ENCODE data around the gene PLEKHG3.
"Not testable (repeated sequence)": the region's sequence is repeated elsewhere in the genome, so short reads cannot be mapped to it uniquely, and the experiment has no call there.

Gene PLEKHG3

DNA sequence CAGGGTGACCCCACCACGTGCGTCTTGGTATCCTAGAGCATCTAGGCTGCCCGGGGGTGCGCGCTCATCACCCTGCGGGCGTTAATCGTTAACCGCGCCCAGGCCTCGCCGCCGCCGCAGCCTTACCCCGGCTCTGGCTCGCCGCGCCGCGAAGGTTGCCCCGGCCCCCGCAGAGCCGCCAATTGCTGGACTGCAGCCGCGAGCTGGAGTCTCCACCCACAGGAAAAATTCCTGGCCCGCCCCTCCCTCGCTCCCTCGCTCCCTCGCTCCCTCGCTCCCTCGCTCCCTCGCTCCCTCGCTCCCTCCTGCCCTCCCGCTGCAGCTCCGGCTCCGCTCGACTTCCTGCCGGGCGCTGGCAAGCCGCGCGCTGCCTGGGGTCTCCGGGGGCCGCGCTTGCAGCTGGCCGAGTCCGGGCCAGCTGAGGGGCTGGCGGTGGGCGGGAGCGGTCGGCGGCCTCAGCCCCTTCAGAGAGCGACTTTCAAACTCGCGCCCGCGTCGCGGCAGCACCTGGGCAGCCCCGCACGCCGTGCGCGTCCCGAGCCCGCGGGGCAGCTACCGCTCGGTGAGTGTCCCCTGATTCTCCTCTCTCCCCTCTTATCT, at the start of gene PLEKHG3:
PLEKHG3 (plus strand) TSS at position 282 of the 600 bp plus-strand sequence. CDS start 23,208 bp downstream, outside the sequence.
- DNase-seq (ENCODE audit: extremely low spot score, insufficient read length, low read depth): no peak
- no peak for FAIRE-seq

- no peak for DNase-seq (ENCODE audit: extremely low spot score, insufficient read length, low read depth)
- no peak for FAIRE-seq
Measured at GRCh38 chr14:64654901-64655300, 49.3 kb upstream of the PLEKHG3 start.

DNA sequence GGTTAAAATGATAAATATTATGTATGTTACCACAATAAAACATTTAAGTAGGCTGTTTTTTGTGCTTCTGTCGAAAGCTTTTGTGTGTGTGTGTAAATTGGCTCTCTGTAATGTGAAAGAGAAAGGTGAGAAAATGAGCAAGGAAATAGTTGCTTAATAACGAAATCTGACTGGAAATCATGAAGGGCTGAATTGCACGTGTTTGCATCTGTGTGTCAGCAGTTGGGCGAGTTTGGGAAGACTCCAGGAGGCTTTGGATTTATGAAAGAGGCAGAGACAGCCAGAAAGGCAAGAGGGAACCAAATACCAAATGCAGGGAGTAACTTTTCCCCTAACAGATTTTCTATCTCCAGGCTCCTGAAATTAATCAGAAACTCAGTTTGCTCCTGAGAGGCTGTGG, 47.2 kb upstream of the PLEKHG3 start:
- DNase-seq (ENCODE audit: extremely low spot score, insufficient read length, low read depth): no peak
- no peak for FAIRE-seq

DNA sequence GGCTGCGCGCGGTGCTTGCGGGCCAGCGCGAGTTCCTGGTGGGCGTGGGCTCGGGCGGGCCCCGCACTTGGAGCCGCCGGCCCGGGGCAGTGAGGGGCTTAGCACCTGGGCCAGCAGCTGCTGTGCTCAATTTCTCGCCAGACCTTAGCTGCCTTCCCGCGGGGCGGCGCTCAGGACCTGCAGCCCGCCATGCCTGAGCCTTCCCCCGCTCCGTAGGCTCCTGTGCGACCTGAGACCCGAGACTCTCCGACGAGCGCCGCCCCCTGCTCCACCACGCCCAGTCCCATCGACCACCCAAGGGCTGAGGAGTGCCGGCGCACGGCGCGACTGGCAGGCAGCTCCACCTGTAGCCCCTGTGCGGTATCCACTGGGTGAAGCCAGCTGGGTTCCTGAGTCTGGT, 46.0 kb upstream of the PLEKHG3 start:
- DNase-seq (ENCODE audit: extremely low spot score, insufficient read length, low read depth): no peak
- FAIRE-seq: no peak

- not testable (repeated sequence) for DNase-seq (ENCODE audit: extremely low spot score, insufficient read length, low read depth); FAIRE-seq
Measured at GRCh38 chr14:64658700-64659264, 45.4 kb upstream of the PLEKHG3 start.

- FAIRE-seq: no peak
Measured at GRCh38 chr14:64659366-64659765, 44.9 kb upstream of the PLEKHG3 start.

DNA sequence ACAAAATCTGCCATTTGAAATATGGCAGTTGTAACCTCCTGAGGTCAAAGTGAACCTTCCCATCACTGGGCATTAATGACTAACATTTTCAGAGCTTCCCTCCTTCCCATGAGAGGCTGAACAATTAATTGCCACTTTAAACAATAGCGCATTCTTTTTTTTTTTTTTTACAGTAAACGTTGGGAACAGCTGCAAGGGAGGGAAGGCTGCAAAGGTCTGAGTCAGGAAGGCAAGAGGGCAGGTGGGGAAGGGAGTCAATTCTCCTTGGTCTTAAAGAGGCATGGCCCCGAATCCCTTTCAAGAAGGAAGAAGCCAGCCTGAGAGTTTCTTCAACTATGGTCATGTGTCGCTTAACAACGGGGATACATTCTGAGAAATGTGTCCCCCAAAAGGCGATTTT, 41.0 kb upstream of the PLEKHG3 start:
- no peak for FAIRE-seq
- no peak for DNase-seq (ENCODE audit: extremely low spot score, insufficient read length, low read depth)

More at GRCh38 chr14:64659366-64659765, 44.9 kb upstream of the PLEKHG3 start:
- no peak for DNase-seq (ENCODE audit: extremely low spot score, insufficient read length, low read depth)

DNA sequence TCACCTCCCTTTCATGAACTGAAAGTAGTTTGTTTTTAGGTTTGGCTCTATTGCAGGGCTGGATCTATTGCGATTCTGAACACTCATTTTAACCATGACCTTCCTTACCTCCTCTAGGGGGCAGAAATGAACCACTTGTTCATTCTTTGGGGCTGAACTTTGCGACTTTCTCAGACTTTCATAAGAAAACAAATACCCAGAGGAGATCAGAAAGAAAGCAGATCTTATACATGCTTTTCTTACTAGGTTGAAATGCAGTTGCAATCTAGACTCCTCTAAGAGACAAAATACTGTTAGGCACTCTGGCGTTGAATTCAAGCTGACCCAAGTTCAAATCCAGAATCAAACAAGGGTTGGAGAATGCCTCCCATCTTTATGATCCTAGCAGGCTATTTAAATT, 32.6 kb upstream of the PLEKHG3 start:
- FAIRE-seq (peak; percentile 79), DNase-seq (ENCODE audit: extremely low spot score, insufficient read length, low read depth) (no peak)

DNA sequence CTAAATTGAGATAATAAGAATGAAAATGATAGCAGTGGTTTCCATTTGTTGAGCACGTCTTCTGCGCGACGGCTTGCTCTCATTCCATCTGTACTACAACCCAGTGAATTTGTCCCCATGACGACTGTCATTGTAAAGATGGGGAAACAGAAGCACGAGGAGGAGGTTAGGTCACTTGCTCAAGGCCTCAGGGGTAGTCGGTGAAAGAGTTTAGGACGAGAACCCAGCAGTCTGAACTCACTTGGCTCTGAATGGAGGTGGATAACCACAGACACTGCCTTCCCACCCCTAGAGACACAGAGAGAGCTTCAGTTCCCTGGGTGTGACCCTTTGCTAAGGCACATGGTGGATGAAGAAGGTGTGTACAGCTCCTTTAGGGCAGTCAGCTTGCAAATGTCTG, 30.9 kb upstream of the PLEKHG3 start:
- DNase-seq (ENCODE audit: extremely low spot score, insufficient read length, low read depth) (no peak), FAIRE-seq (no peak)

GRCh38 chr14:64673748-64674147, 30.5 kb upstream of the PLEKHG3 start:
- no peak for DNase-seq (ENCODE audit: extremely low spot score, insufficient read length, low read depth)
- FAIRE-seq: peak; percentile 56

- FAIRE-seq: no peak
- DNase-seq (ENCODE audit: extremely low spot score, insufficient read length, low read depth): no peak
Measured at GRCh38 chr14:64674829-64675228, 29.4 kb upstream of the PLEKHG3 start.

DNA sequence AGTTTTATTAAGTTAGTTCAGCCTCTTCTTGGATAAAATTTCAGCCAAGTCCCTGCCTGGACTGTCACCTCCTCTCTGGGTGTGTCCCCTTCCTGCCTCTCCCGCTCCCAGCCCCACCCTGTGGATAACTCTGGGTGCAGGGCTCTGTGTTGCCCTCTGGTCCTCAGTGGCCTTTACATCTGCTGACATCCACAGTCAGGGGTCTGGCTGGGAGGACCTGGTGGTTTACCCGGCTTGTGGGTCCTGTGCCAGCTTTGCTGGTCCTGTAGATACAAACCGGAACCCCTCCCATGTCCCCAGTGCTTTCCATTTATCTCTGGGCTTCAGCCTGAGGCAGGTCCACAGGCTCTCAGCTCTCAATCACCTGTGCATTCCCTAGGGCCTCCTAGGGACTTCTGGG, 28.9 kb upstream of the PLEKHG3 start:
- FAIRE-seq (no peak), DNase-seq (ENCODE audit: extremely low spot score, insufficient read length, low read depth) (no peak)

DNA sequence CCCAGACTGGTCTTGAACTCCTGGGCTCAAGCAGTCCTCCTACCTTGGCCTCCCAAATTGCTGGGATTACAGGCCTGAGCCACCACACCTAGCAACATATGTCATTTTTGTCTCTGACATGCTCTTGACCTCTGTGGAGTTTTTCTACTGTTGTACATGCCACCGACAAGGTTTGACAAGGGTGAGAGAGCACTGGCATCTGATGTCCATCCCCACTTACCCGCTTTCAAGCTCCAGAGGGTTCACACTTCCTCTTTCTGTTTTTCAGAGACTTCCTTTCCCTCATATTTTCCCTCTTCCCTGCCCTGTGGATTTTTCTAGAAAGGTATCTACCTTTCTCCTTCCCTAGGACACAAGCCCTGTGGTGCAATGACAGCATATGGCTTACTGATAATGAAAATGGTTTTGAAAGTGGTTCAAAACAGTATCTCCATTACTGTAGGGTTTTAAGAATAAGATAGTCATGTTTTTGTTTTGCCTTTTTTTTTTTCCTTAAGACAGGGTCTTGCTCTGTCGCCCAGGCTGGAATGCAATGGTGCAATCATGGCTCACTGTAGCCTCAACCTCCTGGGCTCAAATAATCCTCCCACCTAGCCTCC, 27.7 kb upstream of the PLEKHG3 start:
- DNase-seq (ENCODE audit: extremely low spot score, insufficient read length, low read depth) (no peak), FAIRE-seq (peak; percentile 35)

DNA sequence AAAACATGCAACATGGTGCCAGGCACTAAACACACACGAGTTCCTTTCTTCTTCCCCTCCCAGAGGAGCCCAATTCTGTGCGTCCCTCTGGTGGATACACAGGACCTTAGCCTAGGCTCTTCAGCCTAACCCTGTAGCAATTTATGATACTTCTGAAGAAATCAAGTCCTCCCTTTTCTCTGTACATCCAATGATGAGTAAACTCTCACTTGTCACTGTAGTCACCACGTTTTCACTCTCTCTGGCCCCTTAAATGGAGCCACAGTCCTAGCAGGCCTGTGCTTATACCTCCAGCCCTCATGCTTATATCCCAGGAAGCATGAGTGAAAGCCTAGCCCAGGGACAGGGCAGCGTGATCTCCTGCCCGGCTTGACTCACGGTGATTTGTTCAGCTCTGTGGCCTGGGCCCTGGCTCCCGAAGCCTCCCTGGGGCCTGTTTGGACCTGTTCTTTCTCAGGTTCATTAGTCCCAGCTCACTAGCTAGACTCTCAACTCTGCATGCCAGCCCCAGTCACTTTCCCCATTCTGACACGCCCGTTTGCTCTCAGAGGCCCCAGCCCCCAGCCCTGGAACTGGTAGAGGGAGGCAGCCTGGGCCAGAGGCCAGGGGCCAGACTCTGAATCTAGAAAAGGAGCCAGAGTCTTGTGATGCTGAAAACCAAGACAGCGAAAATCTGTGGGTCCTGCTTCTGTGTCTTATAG, 24.1 kb upstream of the PLEKHG3 start:
- DNase-seq (ENCODE audit: extremely low spot score, insufficient read length, low read depth) (no peak), FAIRE-seq (no peak)

GRCh38 chr14:64680714-64681065, 23.5 kb upstream of the PLEKHG3 start:
- FAIRE-seq (no peak), DNase-seq (ENCODE audit: extremely low spot score, insufficient read length, low read depth) (no peak)

- FAIRE-seq: no peak
Measured at GRCh38 chr14:64681796-64682710, 22.2 kb upstream of the PLEKHG3 start.

DNA sequence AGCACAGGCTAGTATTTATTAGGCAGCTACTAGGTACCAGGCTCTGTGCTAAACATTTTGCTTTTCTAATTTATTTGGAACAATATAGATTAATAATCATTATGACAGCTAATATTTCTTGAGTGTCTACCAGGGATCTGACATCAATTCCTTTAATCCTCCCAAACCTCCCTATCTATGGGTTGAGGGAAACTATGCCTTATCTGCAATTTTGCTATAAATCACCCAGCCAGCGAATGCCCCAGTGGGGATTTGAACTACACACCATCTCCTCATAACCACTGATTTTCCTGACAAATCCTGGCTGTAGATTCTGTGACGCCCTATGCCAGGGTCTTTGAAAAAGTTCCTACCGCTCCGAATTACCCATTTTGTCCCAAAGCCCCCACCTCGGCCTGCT, 21.4 kb upstream of the PLEKHG3 start:
- FAIRE-seq: no peak
- no peak for DNase-seq (ENCODE audit: extremely low spot score, insufficient read length, low read depth)

More at GRCh38 chr14:64681796-64682710, 22.2 kb upstream of the PLEKHG3 start:
- no peak for DNase-seq (ENCODE audit: extremely low spot score, insufficient read length, low read depth)

- DNase-seq (ENCODE audit: extremely low spot score, insufficient read length, low read depth): no peak
- FAIRE-seq: no peak
Measured at GRCh38 chr14:64683264-64683663, 21.0 kb upstream of the PLEKHG3 start.

GRCh38 chr14:64684091-64684490, 20.1 kb upstream of the PLEKHG3 start:
- DNase-seq (ENCODE audit: extremely low spot score, insufficient read length, low read depth): no peak
- no peak for FAIRE-seq

Data from GM18507 (cell line).